Ramos (cell line): ENCODE data around the gene USP22.
"Not testable (repeated sequence)": the region's sequence is repeated elsewhere in the genome, so short reads cannot be mapped to it uniquely, and the experiment has no call there.

Experiments used
- in situ Hi-C: fragments of 300-500 bp; cut with MboI; formaldehyde crosslinking; loops from one replicate; pipeline ENCODE4 v1.14.3; 2022; ENCODE audit warnings: low sequenced_read_pairs; ENCODE audit not compliant: unreplicated experiment

The USP22 gene

DNA sequence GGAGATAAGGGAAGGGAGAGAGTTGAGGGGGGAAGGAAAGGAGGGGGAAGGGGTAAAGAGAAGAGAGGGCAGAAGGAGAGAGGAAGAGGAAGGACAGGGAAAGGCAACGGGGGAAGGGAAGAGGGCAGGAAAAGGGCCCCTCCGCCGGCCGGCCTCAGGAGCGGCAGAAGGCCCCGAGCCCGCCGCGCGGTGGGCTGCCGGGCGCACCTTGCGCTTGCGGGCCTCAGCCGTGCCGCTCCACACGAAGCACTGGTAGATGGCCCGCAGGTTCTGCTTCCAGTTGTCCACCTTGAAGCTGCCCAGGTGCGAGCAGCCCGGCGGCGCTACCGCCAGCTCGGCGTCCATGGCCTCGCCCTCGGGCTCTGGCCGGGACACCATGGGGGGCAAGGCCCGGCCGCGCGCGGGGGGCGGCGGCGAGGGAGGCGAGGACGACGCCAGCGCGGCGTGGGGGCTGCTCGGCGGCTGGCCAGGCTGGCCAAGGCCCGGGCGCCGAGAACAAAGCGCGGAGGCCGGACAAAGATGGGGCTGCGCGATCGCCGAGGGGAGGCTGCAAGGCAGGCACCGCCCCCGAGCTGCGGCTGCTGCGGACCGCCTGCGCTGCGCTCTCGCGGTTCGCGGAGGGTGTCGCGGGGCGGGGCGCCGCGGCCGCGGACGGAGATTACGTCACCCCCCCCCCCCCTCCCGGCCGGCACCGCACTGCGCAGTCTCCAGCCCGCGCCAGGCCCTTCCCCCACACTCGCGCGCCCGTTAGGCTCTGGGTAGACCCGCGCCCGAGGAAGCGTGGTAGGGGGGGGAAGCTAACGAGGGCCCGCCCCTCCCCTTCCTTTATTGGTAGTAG lies at the start of gene USP22:
Gene USP22, minus strand, starts transcription at position 554 of the 838 bp plus-strand sequence. Its CDS starts 176 bp downstream, at position 378.
- in situ Hi-C loops = no loop called here

DNA sequence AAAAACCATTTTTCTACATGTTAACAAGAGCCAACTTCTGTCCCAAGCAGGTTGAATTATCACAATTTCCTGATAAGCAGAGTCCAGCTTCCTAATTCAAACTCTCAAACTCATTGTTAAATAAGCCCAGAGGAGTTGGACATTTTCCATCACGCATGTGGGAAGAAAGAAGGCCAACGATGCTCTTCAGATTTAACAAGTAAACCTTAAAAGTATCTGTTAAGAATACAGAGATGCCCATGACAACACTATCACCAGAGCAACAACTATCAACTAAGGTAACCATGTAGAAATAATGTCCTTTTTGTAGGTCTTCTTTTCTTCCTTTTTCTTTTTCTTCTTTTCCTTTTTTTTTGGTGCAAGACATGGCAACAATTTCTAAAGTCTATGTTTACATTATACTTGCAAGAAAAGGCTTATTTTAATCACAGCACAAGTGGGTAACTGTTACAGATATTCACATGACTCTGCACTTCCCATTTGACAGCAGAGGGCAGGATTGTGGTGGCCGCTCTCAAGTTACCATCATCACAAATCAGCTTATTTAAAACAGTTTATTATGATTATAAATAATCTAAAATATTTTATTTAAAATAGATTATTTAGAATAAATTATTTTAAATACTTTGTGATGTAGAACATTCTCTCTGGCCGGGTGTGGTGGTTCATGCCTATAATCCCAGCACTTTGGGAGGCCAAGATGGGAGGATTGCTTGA lies 48.2 kb upstream of the USP22 start:
- in situ Hi-C loops = no loop called here

DNA sequence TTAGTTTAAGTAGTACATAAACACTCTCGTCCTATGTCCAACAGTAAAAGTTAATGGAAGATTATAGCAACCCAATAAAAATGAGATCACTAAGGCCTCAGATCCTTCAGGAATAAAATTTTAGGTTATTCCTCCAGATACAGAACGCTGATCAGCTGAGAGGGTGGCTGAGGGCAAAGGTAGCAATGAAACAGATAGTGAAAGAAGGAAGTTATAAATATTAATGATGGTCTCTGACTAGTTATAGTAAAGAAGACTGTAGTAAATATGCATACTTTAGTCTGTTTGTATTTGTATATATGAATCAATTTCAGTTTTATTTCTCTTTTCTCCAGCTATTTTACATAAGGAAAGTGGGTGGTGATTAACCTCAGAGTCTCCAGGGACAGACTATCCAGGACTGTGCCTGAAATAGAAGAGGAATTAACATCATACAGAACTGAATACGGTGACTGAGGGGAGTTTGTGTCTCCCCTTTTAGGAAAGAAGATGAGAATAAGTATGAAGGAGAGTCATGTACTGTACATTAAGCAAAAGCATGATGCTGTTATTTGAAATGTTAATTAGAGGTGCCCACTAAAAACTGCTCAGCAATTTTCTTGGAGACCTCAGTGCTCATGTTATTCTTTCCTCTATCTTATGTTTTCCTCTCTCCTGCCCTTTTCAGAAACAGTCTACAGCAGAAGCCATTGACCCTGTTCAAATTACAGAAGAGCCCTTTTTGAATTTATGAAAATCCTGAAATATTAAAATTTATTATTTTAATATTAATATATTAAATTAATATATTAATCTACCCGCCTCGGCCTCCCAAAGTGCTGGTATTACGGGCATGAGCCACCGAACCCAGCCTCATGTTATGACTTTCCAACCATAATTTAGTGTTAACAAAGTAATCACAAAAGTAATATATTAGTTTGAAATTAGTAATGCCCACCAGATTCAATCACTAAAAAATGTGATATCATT lies 47.4 kb upstream of the USP22 start:
- in situ Hi-C loops = no loop called here

DNA sequence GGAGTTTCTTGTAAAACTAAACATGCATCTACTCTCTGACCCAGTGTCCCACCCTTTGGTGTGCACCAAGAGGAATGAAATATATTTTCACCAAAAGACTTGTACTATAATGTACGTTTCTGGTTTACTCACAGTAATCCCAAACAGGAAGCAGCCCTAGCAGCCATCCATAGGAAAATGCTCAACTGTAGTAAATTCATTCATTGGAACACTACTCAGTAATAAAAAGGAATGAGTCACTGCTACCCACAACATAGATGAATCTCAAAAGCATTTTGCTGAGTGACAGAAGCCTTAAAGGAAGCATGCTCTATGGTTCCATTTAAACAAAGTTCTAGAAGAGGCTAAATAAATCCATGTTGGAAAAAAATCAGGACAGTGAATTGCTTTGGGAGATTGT lies 46.3 kb upstream of the USP22 start:
- in situ Hi-C loops = no loop called here

DNA sequence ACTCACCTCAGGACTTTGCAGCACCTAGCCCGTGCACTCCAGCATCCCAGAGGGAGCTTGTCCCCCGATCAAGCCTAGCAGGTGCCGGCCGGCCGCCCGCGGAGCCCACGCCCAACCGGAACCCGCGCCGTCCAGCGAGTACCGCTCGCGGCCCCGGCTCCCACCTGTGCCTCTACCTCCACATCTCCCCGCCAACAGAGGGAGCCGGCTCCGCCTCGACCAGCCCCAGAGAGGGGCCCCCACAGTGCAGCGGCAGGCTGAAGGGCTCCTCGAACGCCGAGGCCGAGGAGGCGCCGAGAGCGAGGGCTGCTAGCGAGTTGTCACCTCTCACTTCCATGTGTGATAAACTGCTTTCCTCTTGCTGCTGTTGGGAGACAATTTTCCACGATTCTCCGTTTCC lies 42.9 kb upstream of the USP22 start:
- in situ Hi-C loops = no loop called here

DNA sequence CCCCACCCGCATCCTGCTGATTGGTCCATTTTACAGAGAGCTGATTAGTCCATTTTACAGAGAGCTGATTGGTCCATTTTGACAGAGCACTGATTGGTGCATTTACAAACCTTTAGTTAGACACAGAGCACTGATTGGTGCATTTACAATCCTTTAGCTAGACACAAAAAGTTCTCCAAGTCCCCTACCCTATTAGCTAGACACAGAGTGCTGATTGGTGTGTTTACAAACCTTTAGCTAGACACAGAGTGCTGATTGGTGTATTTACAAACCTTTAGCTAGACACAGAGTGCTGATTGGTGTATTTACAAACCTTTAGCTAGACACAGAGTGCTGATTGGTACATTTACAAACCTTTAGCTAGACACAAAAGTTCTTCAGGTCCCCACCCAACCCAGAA lies 42.5 kb upstream of the USP22 start:
- in situ Hi-C loops = not testable (repeated sequence)

DNA sequence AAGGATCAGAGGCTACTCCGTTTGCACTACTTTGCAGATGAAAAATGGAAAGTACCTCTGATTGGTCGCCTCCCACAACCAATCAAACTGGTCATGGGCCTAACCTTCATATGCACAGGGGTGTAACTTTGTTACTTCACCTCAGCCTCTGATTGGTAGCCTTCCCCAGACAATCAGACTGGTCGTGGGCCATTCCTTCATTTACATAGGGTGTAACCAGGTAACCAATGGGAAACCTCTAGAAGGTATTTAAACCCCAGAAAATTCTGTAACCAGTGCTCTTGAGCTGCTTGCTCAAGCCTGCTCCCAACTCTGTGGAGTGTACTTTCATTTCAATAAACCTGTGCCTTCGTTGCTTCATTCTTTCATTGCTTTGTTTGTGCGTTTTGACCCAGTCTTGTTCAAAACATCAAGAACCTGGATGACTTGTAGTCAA lies 39.2 kb upstream of the USP22 start:
- in situ Hi-C loops = no loop called here

DNA sequence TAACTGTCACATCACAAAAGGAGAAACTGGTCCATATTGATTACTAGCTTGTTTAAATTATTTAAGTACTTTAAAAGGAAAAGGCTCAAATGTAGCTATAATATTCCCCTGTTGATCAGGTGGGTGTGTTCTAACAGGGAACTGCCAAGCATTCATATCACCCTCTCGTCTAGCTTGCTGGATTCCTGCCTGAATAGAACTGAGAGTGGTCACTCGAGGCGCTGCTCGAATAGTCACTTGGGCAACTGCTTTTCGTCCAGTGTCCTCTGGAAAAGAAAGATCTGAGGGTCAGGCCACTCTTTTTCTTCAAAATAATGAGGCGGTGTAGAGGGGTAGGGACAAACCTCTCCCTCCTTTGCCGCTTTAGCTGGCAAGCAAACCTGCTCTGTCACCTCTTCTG lies 36.4 kb upstream of the USP22 start:
- in situ Hi-C loops = no loop called here

DNA sequence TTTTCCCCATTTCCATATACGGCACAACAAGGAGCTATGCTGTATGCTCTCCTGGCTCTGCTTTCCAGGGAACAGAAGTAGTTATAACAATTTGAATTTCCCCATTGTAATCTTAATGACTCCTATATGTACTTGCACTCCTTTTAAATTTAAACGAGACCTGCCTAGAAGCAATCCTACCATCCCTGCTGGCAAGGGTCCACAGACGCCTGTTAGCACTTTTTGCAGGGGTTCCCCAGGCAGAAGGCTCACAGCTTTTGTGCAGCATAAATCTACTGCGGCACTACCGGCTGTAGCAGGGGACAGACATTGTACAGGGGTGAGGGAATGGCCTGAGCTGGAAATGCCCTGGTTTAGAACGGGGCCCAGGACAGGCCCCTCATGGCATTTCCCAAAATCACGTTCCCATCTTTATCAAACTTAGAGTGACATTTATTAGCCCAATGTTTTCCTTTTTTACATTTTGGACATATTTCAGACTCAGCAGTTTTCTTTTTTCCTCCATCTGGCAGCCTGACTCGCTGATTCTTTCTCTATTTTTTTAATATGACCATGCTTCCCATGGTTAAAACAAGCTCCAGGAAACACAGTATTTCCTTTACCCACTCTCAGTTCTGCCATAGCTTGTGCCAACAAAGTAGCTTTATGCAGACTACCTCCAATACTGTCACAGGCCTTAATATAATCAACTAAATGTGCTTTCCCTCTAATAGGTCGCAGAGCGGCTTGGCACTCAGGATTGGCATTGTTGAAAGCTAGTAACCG lies 35.4 kb upstream of the USP22 start:
- in situ Hi-C loops = no loop called here

DNA sequence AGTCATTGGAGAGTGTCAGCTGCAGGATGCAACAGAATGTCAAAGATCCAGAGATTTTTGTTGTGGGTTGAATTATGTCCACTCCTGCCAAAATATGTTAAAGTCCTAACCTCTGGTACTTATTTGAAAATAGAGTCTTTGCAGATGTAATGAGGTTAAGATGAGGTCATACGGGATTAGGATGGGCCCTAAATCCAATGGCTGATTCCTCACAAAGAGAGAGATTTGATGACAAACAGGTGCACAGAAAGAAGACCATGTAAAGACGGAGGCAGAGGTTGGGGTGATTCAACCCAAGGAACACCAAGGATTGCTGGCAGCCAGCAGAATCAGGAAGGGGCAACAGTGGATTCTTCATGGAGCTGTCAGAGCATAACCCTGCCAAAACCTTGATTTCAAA lies 34.5 kb upstream of the USP22 start:
- in situ Hi-C loops = no loop called here

DNA sequence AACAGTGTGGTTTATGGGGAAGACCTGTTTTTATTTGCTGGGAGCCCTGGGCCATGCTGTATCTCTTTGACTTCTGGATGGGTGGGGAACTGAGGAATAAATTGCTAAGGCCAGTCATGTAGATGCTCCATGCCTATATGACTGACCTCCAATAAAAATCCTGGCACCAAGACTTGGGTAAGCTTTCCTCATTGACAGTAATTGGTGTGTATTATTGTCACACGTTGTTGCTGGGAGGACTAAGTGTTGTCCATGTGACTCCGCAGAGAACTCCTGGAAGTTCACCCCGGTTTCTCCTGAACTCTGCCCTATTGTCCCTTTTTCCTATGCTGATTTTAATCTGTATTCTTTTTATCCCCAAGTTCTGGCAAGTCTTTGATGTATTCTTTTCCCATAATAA lies 33.4 kb upstream of the USP22 start:
- in situ Hi-C loops = no loop called here

DNA sequence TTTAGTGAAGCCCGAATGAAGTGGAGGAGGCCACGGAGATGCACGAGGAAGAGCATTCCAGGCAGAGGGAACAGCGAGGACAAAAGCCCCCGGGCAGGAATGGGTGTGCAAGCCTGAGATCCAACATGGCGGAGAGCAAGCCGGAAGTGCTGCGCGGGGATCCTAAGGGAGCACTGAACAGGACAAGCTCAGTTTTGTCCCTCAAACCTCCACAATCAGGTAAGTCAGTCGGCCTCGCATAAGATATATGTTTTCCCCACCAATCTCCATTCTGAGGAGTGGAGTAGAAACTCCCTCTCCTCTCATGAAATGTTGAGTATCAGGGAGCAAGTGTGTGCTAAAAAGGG lies 32.9 kb upstream of the USP22 start:
- in situ Hi-C loops = no loop called here

DNA sequence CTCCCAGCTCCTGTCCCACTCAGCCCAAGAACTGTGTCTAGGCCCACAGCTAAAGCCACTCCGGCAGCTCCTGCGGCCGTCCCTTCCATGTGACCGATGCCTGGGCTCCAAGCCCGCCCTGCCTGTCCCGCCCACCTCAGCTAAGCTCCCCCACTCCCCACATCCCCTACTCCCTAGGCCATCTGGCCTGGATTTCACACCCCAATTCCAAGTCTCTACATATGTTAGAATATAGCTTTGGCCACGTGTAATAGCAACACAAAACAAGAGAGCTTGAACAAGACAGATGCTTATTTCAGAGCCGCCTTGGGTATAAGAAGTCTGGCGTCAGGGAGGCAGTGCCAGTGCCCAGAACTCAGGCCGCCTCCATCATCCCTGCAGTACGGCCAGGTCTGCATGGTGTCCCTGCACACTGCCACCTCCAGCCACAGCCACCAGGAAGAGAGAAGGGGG lies 30.0 kb upstream of the USP22 start:
- in situ Hi-C loops = no loop called here

DNA sequence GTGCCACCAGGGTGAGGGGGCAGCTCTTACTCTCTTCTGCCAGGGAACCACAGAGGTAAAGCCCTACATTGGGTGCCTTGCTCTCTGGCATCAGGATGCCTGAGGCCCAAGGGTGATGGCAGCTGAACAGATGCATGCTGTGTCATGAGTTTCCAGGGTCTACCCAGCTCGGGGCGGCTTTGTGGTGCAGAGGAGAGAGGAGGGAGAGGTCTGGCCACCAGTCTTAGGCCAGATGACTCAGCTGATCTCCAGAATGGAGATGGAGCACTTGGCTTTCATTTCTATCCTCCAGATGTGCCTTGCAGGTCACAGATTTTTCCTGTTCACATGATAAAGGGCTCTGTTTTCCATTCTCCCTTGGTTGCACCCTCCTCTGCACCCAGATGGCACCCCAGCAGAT lies 23.6 kb upstream of the USP22 start:
- in situ Hi-C loops = no loop called here

DNA sequence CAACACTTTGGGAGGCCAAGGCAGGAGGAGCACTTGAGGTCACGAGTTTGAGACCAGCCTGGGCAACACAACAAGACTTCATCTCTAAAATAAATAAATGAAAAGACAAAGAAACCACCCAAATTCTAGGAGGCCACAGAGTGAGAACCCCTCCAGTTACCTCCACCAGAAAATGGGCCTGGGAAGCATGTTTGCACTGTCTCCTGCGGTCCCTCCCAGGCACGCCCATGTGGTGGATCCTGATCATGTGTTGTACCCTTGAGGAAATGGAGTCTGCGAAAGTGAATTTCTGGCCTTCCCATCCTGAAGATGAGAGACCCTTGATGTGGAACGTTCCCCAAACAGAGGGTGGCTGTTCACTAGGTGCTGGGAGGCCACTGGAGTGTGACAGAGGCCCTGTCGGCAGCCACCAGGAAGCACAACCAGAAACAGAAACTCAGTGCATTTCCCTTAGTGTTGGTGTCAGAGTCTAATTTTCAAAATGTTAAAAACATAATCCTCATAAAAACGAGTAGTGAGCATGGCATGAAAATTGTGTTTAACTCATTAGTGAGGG lies 19.2 kb upstream of the USP22 start:
- in situ Hi-C loops = no loop called here

DNA sequence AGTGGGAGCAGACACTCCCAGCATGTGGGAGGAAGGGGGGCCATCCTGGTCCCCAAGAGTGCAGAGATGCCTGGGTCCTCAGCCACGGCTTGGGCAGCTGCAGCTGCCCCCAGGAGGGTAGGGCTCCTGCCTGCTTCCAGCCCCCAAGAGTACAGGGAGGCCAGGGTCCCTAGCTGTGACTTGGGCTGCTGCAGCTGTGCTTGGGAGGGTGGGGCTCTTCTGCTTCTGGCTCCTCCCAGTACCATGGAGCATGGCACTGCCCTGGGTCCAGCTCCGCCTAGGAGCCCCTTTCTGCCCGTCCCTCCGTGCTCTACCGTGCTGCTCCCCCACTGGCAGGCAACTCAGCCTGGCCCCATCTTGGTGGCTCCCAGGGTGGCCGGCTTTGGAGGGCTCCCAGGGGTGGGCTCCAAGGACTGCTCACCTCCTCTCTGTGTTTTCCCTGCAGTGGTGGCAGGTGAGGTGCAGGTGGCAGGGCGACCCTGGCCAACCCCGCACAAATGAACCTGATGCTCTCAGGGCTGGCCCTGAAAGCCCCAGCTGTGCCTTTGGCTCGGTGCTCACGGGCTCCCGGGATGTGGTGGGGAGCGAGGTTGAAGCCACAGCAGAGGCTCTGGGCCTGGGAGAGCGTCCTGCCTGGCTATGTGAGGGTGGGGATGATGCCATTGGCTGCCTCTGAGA lies 18.5 kb upstream of the USP22 start:
- in situ Hi-C loops = no loop called here

DNA sequence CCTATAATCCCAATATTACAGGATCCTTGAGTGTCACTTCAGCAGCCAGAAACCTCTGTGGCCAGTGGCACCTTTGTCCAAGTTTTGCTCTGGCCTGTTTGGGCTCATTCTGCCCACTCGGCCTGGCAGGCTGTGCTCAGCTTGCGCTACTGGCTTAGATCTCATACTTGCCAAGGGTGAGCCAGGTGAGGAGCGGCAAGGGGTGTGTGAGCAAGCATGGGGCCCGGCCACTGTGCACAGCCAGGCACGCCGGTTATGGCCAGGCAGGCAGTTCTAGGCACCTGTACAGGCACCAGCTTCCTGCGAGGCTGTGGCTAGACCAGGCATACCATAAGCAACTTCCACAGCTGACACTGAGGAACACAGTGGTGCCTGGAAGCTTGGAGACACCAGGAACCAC lies 16.9 kb upstream of the USP22 start:
- in situ Hi-C loops = no loop called here

DNA sequence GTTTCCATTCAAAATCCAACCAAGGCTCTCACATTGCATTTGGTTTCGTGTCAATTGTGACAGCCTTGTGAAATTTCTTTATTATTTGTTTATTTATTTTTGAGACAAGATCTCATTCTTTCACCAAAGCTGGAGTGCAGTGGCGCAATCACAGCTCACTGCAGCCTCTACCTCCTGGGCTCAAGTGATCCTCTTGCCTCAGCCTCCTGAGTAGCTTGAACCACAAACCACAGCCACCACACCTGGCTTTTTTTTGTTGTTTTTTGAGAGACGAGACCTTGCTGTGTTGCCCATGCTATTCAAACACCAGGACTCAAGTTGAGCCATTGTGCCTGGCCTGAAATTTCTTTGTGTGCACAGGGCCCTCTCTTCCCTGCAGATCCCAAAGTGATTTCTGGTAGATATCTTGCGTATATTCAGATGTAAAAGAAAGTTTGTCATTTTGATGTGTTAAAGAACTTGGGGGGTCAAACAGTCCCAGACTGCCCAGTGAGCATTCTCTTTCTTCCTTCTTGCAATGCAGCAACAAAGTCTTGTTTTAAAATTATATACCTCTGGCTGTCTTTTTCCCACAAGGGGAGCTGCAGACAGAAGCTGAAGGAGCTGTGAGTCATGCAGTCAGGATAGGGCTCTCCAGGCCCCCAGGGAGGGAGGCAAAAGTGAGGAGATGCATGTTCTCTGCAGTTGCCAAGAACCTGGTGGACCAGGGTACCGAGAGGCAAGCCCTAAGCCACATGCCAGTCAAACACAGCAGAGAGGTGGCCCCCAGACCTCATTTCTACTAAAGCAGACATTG lies 15.5 kb upstream of the USP22 start:
- in situ Hi-C loops = no loop called here
